Measurements from ENCODE around the gene DYNC2I2. TPM values are rescaled to one million over a fixed set of nuclear protein-coding genes. Genes with fewer than 3 reads are reported as not detected.

The DYNC2I2 gene
- total and polyA plus RNA-seq, 2 donors (not counting 3 experiments of a cell fraction or from before 2014, with no cell fraction given): 73.6 to 82.6 TPM

Other genes starting within 250 kb of the DYNC2I2 start
- gene CERCAM, start 236.0 kb downstream of the DYNC2I2 start, total RNA-seq: 46.8 and 47.9 TPM in 2 replicates
- 77.8 and 105 TPM in 2 replicates for gene CERCAM, start 236.0 kb downstream of the DYNC2I2 start, polyA plus RNA-seq
- gene ODF2, start 200.8 kb downstream of the DYNC2I2 start, total RNA-seq: 49.5 and 50.5 TPM in 2 replicates
- gene ODF2, start 200.8 kb downstream of the DYNC2I2 start, polyA plus RNA-seq: 12.8 and 16.7 TPM in 2 replicates
- gene GLE1, start 152.1 kb downstream of the DYNC2I2 start, total RNA-seq: 20.5 and 22.6 TPM in 2 replicates
- gene GLE1, start 152.1 kb downstream of the DYNC2I2 start, polyA plus RNA-seq: 12.2 and 13.0 TPM in 2 replicates
- gene SPTAN1, start 104.3 kb downstream of the DYNC2I2 start, total RNA-seq: 478 and 502 TPM in 2 replicates
- gene SPTAN1, start 104.3 kb downstream of the DYNC2I2 start, polyA plus RNA-seq: 408 and 487 TPM in 2 replicates
- gene SET, start 32.4 kb upstream of the DYNC2I2 start, total RNA-seq: 448 and 483 TPM in 2 replicates
- 61.1 and 96.9 TPM in 2 replicates for gene SET, start 32.4 kb upstream of the DYNC2I2 start, polyA plus RNA-seq
- gene PKN3, start 45.7 kb upstream of the DYNC2I2 start, total RNA-seq: 39.3 and 40.4 TPM in 2 replicates
- 27.0 and 29.5 TPM in 2 replicates for gene PKN3, start 45.7 kb upstream of the DYNC2I2 start, polyA plus RNA-seq
- 28.8 and 31.1 TPM in 2 replicates for gene ZDHHC12, start 67.3 kb upstream of the DYNC2I2 start, total RNA-seq
- gene ZDHHC12, start 67.3 kb upstream of the DYNC2I2 start, polyA plus RNA-seq: 62.0 and 86.1 TPM in 2 replicates
- gene ZER1, start 115.1 kb upstream of the DYNC2I2 start, total RNA-seq: 23.0 and 24.9 TPM in 2 replicates
- gene ZER1, start 115.1 kb upstream of the DYNC2I2 start, polyA plus RNA-seq: 29.9 and 45.5 TPM in 2 replicates
- 34.9 and 35.1 TPM in 2 replicates for gene TBC1D13, start 130.4 kb upstream of the DYNC2I2 start, total RNA-seq
- gene TBC1D13, start 130.4 kb upstream of the DYNC2I2 start, polyA plus RNA-seq: 41.9 and 43.9 TPM in 2 replicates
- gene ENDOG, start 161.7 kb upstream of the DYNC2I2 start, total RNA-seq: 17.9 and 18.0 TPM in 2 replicates
- 21.1 and 26.4 TPM in 2 replicates for gene ENDOG, start 161.7 kb upstream of the DYNC2I2 start, polyA plus RNA-seq
- 51.6 and 59.3 TPM in 2 replicates for gene SPOUT1, start 172.9 kb upstream of the DYNC2I2 start, total RNA-seq
- 50.4 and 51.4 TPM in 2 replicates for gene SPOUT1, start 172.9 kb upstream of the DYNC2I2 start, polyA plus RNA-seq
- gene KYAT1, start 225.1 kb upstream of the DYNC2I2 start, total RNA-seq: 7.2 and 8.0 TPM in 2 replicates
- gene KYAT1, start 225.1 kb upstream of the DYNC2I2 start, polyA plus RNA-seq: 9.6 and 10.3 TPM in 2 replicates
- 99.6 and 126 TPM in 2 replicates for gene LRRC8A, start 225.3 kb upstream of the DYNC2I2 start, total RNA-seq
- gene LRRC8A, start 225.3 kb upstream of the DYNC2I2 start, polyA plus RNA-seq: 129 and 134 TPM in 2 replicates

Data from endothelial cell of umbilical vein (primary cell).